ENCODE measurements around the gene GLIPR2. TPM values are rescaled to one million over a fixed set of nuclear protein-coding genes. Genes with fewer than 3 reads are reported as not detected.

GLIPR2 gene
- polyA plus RNA-seq, 1 donor (not counting 4 experiments of a cell fraction or from before 2014, with no cell fraction given), result 3.7 TPM

- Histone ChIP-seq H3K9ac (ENCODE audit: control insufficient read depth, extremely low read depth, insufficient read depth, low read length) (no peak overlapping the region), H2AFZ (ENCODE audit: control insufficient read depth, low read length) (no peak overlapping the region), H3K27me3 (ENCODE audit: control insufficient read depth, extremely low read depth, insufficient read depth, low read length) (peaks cover 4% of the 10 kb centered on the region), H3K4me1 (ENCODE audit: control insufficient read depth, extremely low read depth, insufficient read depth, low read length) (peaks cover 4% of the 10 kb centered on the region), H3K9me1 (ENCODE audit: control insufficient read depth, extremely low read depth, insufficient read depth, low read length) (no peaks in the 10 kb centered on the region), H3K27ac (ENCODE audit: control insufficient read depth, insufficient read depth, low read length) (no peak overlapping the region), H3K4me3 (ENCODE audit: control insufficient read depth in 2 of 3, extremely low read depth in 1 of 3, insufficient read depth in 2 of 3, low read depth in 1 of 3, low read length in 3 of 3) (no peak overlapping the region), H3K79me2 (ENCODE audit: control insufficient read depth, insufficient read depth, low read length) (no peaks in the 10 kb centered on the region), H3K9me3 (ENCODE audit: control insufficient read depth, low read depth, low read length) (no peaks in the 10 kb centered on the region), H3K4me2 (ENCODE audit: control insufficient read depth, extremely low read depth, insufficient read depth, low read depth, low read length) (no peak overlapping the region), H4K20me1 (ENCODE audit: control insufficient read depth, extremely low read depth, insufficient read depth, low read length) (no peaks in the 10 kb centered on the region), H3K36me3 (ENCODE audit: control insufficient read depth in 2 of 2, extremely low read depth in 1 of 2, insufficient read depth in 2 of 2, low read length in 2 of 2) (no peaks in the 10 kb centered on the region)
- TF ChIP-seq EZH2 (IDR thresholded peaks at IDR 0.05; ENCODE audit: low read length) (no peak), CTCF (optimal IDR thresholded peaks at IDR 0.05 in 1 of 3, IDR thresholded peaks at IDR 0.05 in 1 of 3, conservative IDR thresholded peaks at IDR 0.05 in 1 of 3; ENCODE audit: extremely low read depth in 1 of 3, insufficient read depth in 2 of 3, low read length in 3 of 3) (no peak)
- dilution Hi-C loops (cut with MboI; ENCODE audit: extremely low pct_ligation_motif_present, low sequenced_read_pairs), result no loop called here
- no peak for FAIRE-seq
- no peak for DNase-seq (ENCODE audit: low read depth, low spot score)
Observed at GRCh38 chr9:36153746-36154145, 17.2 kb downstream of the GLIPR2 start.

- FAIRE-seq (no peak), DNase-seq (ENCODE audit: low read depth, low spot score) (no peak)
- Histone ChIP-seq H3K4me1 (ENCODE audit: control insufficient read depth, extremely low read depth, insufficient read depth, low read length) (peaks cover 4% of the 10 kb centered on the region), H3K9me1 (ENCODE audit: control insufficient read depth, extremely low read depth, insufficient read depth, low read length) (no peaks in the 10 kb centered on the region), H3K9me3 (ENCODE audit: control insufficient read depth, low read depth, low read length) (no peaks in the 10 kb centered on the region), H3K79me2 (ENCODE audit: control insufficient read depth, insufficient read depth, low read length) (no peaks in the 10 kb centered on the region), H3K27me3 (ENCODE audit: control insufficient read depth, extremely low read depth, insufficient read depth, low read length) (peaks cover 4% of the 10 kb centered on the region), H3K9ac (ENCODE audit: control insufficient read depth, extremely low read depth, insufficient read depth, low read length) (no peak overlapping the region), H2AFZ (ENCODE audit: control insufficient read depth, low read length) (no peak overlapping the region), H3K36me3 (ENCODE audit: control insufficient read depth in 2 of 2, extremely low read depth in 1 of 2, insufficient read depth in 2 of 2, low read length in 2 of 2) (no peaks in the 10 kb centered on the region), H3K4me3 (ENCODE audit: control insufficient read depth in 2 of 3, extremely low read depth in 1 of 3, insufficient read depth in 2 of 3, low read depth in 1 of 3, low read length in 3 of 3) (no peak overlapping the region), H4K20me1 (ENCODE audit: control insufficient read depth, extremely low read depth, insufficient read depth, low read length) (no peaks in the 10 kb centered on the region), H3K4me2 (ENCODE audit: control insufficient read depth, extremely low read depth, insufficient read depth, low read depth, low read length) (no peak overlapping the region), H3K27ac (ENCODE audit: control insufficient read depth, insufficient read depth, low read length) (no peak overlapping the region)
- dilution Hi-C loops (cut with MboI; ENCODE audit: extremely low pct_ligation_motif_present, low sequenced_read_pairs), result no loop called here
- TF ChIP-seq EZH2 (IDR thresholded peaks at IDR 0.05; ENCODE audit: low read length), result no peak
- TF ChIP-seq CTCF (optimal IDR thresholded peaks at IDR 0.05 in 1 of 3, IDR thresholded peaks at IDR 0.05 in 1 of 3, conservative IDR thresholded peaks at IDR 0.05 in 1 of 3; ENCODE audit: extremely low read depth in 1 of 3, insufficient read depth in 2 of 3, low read length in 3 of 3), result no peak
Observed at GRCh38 chr9:36154331-36154952, 17.9 kb downstream of the GLIPR2 start.

Measured in keratinocyte (primary cell).